ENCODE data around the gene UNC13A. TPM values are rescaled to one million over a fixed set of nuclear protein-coding genes. Genes with fewer than 3 reads are reported as not detected.

The UNC13A gene
- polyA plus RNA-seq, 1 donor from 2014 or later, result 7.8 TPM

GRCh38 chr19:17604372-17605025, 83.7 kb downstream of the UNC13A start:
- Histone ChIP-seq H3K36me3 (ENCODE audit: insufficient read depth, low read length) (no peaks in the 10 kb centered on the region), H3K4me2 (ENCODE audit: low read length) (no peak overlapping the region), H2AFZ (ENCODE audit: low read depth, low read length) (no peak overlapping the region), H3K4me3 (ENCODE audit: low read length) (no peak overlapping the region), H3K27ac (ENCODE audit: low read length) (no peak overlapping the region), H3K27me3 (ENCODE audit: insufficient read depth, low read depth, low read length) (no peaks in the 10 kb centered on the region), H3F3A (ENCODE audit: insufficient read depth, low read length, poor library complexity, severe bottlenecking) (no peaks in the 10 kb centered on the region), H3K9me3 (ENCODE audit: low read length) (no peaks in the 10 kb centered on the region), H4K20me1 (ENCODE audit: insufficient read depth) (no peaks in the 10 kb centered on the region), H3K79me2 (replicated peaks; ENCODE audit: insufficient read depth, low read length) (no peaks in the 10 kb centered on the region), H3K9me2 (ENCODE audit: insufficient read depth, low read length) (no peaks in the 10 kb centered on the region), H3K9ac (ENCODE audit: low read length) (no peak overlapping the region)
- TF ChIP-seq MXI1 (conservative IDR thresholded peaks at IDR 0.05; ENCODE audit: poor library complexity, severe bottlenecking), result no peak
- no peak for TF ChIP-seq CTCF (IDR thresholded peaks at IDR 0.05; ENCODE audit: poor library complexity, severe bottlenecking)
- no peak for TF ChIP-seq RAD21 (conservative IDR thresholded peaks at IDR 0.05)
- TF ChIP-seq SMC3 (conservative IDR thresholded peaks at IDR 0.05; ENCODE audit: poor library complexity), result no peak
- TF ChIP-seq EP300 (conservative IDR thresholded peaks at IDR 0.05; ENCODE audit: poor library complexity, severe bottlenecking), result no peak
- TF ChIP-seq POLR2AphosphoS5 (IDR thresholded peaks at IDR 0.05), result no peak
- TF ChIP-seq TAF1 (IDR thresholded peaks at IDR 0.05; ENCODE audit: low read depth), result no peak
- TF ChIP-seq, protein P1, sequence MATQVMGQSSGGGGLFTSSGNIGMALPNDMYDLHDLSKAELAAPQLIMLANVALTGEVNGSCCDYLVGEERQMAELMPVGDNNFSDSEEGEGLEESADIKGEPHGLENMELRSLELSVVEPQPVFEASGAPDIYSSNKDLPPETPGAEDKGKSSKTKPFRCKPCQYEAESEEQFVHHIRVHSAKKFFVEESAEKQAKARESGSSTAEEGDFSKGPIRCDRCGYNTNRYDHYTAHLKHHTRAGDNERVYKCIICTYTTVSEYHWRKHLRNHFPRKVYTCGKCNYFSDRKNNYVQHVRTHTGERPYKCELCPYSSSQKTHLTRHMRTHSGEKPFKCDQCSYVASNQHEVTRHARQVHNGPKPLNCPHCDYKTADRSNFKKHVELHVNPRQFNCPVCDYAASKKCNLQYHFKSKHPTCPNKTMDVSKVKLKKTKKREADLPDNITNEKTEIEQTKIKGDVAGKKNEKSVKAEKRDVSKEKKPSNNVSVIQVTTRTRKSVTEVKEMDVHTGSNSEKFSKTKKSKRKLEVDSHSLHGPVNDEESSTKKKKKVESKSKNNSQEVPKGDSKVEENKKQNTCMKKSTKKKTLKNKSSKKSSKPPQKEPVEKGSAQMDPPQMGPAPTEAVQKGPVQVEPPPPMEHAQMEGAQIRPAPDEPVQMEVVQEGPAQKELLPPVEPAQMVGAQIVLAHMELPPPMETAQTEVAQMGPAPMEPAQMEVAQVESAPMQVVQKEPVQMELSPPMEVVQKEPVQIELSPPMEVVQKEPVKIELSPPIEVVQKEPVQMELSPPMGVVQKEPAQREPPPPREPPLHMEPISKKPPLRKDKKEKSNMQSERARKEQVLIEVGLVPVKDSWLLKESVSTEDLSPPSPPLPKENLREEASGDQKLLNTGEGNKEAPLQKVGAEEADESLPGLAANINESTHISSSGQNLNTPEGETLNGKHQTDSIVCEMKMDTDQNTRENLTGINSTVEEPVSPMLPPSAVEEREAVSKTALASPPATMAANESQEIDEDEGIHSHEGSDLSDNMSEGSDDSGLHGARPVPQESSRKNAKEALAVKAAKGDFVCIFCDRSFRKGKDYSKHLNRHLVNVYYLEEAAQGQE (IDR thresholded peaks at IDR 0.05; ENCODE audit: borderline replicate concordance), result no peak
- TF ChIP-seq EZH2 (IDR thresholded peaks at IDR 0.05; ENCODE audit: borderline replicate concordance, insufficient read depth, low read length, poor library complexity, severe bottlenecking), result no peak

DNA sequence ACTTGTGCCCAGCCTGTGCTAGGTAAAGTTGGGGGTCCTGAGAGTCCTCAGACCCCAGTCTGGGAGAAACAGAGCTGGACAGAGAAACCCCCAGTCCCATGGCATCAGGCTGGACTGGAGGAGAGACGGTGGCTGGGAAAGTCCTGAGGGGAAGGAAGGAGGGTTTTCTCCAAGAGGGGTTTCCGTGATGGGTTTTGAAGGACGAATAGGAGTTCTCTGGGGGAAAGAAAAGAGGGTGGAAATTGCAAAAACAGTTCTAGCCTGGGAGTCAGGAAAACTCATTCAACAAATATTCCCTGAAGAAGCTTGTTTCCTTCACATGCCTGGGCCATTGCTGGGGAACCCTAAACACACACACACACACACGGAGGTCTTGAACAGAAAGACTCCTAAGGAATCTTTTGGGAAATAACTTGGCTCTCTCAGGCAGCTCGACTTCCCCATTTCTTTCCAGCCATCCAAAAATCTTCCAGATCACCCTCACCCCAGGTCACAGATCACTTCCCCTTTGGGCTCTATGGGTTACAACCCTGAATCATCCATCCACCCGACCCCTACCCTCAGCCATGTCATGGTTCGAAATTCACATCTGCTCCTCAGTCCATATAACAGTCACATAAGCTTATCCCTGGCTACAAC, 85.2 kb downstream of the UNC13A start:
- H3K27ac ChIP-seq (ENCODE audit: low read length), result no peak overlapping the region
- H3K4me2 ChIP-seq (ENCODE audit: low read length), result no peak overlapping the region
- H3K79me2 ChIP-seq (replicated peaks; ENCODE audit: insufficient read depth, low read length), result no peaks in the 10 kb centered on the region
- H3K36me3 ChIP-seq (ENCODE audit: insufficient read depth, low read length), result no peaks in the 10 kb centered on the region
- H3K9me2 ChIP-seq (ENCODE audit: insufficient read depth, low read length), result no peaks in the 10 kb centered on the region
- H3K27me3 ChIP-seq (ENCODE audit: insufficient read depth, low read depth, low read length), result no peaks in the 10 kb centered on the region
- H3K4me3 ChIP-seq (ENCODE audit: low read length), result no peak overlapping the region
- no peak overlapping the region for H2AFZ ChIP-seq (ENCODE audit: low read depth, low read length)
- TF ChIP-seq, protein P1 (IDR thresholded peaks at IDR 0.05; ENCODE audit: borderline replicate concordance), result no peak
- TF ChIP-seq SMC3 (conservative IDR thresholded peaks at IDR 0.05; ENCODE audit: poor library complexity), result no peak
- no peak for TF ChIP-seq CTCF (IDR thresholded peaks at IDR 0.05; ENCODE audit: poor library complexity, severe bottlenecking)
- TF ChIP-seq MXI1 (conservative IDR thresholded peaks at IDR 0.05; ENCODE audit: poor library complexity, severe bottlenecking), result no peak
- no peak for TF ChIP-seq RAD21 (conservative IDR thresholded peaks at IDR 0.05)
- TF ChIP-seq EZH2 (IDR thresholded peaks at IDR 0.05; ENCODE audit: borderline replicate concordance, insufficient read depth, low read length, poor library complexity, severe bottlenecking), result no peak
- TF ChIP-seq EP300 (conservative IDR thresholded peaks at IDR 0.05; ENCODE audit: poor library complexity, severe bottlenecking), result no peak
- TF ChIP-seq TAF1 (IDR thresholded peaks at IDR 0.05; ENCODE audit: low read depth), result no peak
- no peak for TF ChIP-seq POLR2AphosphoS5 (IDR thresholded peaks at IDR 0.05)
- H3K9me3 ChIP-seq (ENCODE audit: low read length), result no peaks in the 10 kb centered on the region
- no peaks in the 10 kb centered on the region for H4K20me1 ChIP-seq (ENCODE audit: insufficient read depth)
- H3K9ac ChIP-seq (ENCODE audit: low read length), result no peak overlapping the region
- H3F3A ChIP-seq (ENCODE audit: insufficient read depth, low read length, poor library complexity, severe bottlenecking), result no peaks in the 10 kb centered on the region

Measured in neural cell (in vitro differentiated cells).